GM12874 (cell line): ENCODE measurements around the gene SRP9.

Experiments used
- CTCF ChIP-seq: IDR thresholded peaks from 2 replicates; pipeline ENCODE4 v1.5.1; 2011; ENCODE audit warnings: low read depth, mild to moderate bottlenecking, control low read depth, low read length, moderate library complexity; ENCODE audit not compliant: insufficient read depth

SRP9 gene

GRCh38 chr1:225772848-225773247, 4.8 kb upstream of the SRP9 start:
- no peak for TF ChIP-seq CTCF

GRCh38 chr1:225774281-225775147, 3.1 kb upstream of the SRP9 start:
- no peak for TF ChIP-seq CTCF

- no peak for TF ChIP-seq CTCF
These were observed 1.3 kb upstream of the SRP9 start for GRCh38 chr1:225776294-225776693.

- no peak for TF ChIP-seq CTCF
These were observed 506 bp upstream of the SRP9 start for GRCh38 chr1:225777058-225777582.

- TF ChIP-seq CTCF: no peak
These were observed 677 bp downstream of the SRP9 start for GRCh38 chr1:225778337-225778669.

GRCh38 chr1:225780134-225780533, 2.5 kb downstream of the SRP9 start:
- no peak for TF ChIP-seq CTCF

GRCh38 chr1:225780630-225781029, 3.0 kb downstream of the SRP9 start:
- TF ChIP-seq CTCF: no peak
